ENCODE measurements around the gene GTPBP4.

DNA sequence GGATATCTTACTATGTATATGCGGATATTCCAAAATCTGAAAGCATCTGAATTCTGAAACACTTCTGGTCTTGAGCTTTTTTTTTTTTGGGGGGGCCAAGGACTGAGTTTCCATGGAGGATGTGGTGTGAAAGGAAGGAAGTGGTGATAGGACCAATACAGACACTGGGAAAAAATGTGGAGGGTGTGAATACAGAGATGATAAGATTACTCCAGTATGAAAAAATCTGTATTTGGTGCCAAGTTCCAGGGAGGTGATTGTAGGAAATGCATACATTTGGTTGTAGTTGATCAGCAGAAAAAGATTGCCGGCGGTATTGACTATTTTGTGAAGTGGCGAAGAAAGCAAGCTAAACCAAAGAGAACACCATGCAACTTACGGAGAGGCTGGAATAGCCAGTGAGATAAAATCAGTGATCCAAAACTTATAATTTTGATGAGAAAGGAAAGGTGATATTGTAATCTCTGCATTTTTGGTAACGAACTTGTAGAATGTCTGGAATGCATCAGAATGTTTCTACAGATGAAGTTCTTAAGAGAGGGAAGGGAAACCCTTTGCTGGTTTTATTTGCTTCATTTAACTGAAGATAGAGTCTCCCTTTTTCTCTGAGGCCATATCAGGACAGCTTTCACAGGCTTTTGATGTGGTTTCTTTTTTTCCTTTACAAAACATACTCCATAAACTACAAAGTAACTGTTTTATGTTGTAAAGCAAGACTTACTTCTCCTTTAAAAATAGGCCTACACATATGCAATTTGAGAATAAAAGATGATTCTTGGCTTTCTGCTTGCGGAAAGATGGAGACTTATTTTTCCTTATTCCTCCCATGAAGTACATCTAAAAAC, 73.9 kb downstream of the GTPBP4 start:
- TF ChIP-seq, protein P1, sequence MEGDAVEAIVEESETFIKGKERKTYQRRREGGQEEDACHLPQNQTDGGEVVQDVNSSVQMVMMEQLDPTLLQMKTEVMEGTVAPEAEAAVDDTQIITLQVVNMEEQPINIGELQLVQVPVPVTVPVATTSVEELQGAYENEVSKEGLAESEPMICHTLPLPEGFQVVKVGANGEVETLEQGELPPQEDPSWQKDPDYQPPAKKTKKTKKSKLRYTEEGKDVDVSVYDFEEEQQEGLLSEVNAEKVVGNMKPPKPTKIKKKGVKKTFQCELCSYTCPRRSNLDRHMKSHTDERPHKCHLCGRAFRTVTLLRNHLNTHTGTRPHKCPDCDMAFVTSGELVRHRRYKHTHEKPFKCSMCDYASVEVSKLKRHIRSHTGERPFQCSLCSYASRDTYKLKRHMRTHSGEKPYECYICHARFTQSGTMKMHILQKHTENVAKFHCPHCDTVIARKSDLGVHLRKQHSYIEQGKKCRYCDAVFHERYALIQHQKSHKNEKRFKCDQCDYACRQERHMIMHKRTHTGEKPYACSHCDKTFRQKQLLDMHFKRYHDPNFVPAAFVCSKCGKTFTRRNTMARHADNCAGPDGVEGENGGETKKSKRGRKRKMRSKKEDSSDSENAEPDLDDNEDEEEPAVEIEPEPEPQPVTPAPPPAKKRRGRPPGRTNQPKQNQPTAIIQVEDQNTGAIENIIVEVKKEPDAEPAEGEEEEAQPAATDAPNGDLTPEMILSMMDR (conservative IDR thresholded peaks at IDR 0.05; ENCODE audit: low read depth, low read length), result no peak
- TF ChIP-seq EZH2 (IDR thresholded peaks at IDR 0.05; ENCODE audit: borderline replicate concordance, low read depth, low read length, poor library complexity, severe bottlenecking), result no peak
